NB4 (cell line): ENCODE data around the gene GALNT3.

Experiments used
- DNase-seq: peaks from one replicate; pipeline ENCODE4 v3.0.0; 2010; ENCODE audit warnings: low read depth
- H3K4me3 ChIP-seq: one replicate; pipeline ENCODE4 v1.5.1; 2011; ENCODE audit warnings: mild to moderate bottlenecking, low read depth, low read length, moderate library complexity
- MYC ChIP-seq: IDR thresholded peaks from 2 replicates; pipeline ENCODE4 v1.6.1; 2011; ENCODE audit warnings: low read depth, low read length
- POLR2A ChIP-seq: IDR thresholded peaks from 2 replicates; pipeline ENCODE4 v1.6.1; 2011; ENCODE audit warnings: mild to moderate bottlenecking; ENCODE audit not compliant: insufficient read length; ENCODE audit errors: extremely low read depth
- TF ChIP-seq, protein P1 (sequence below): IDR thresholded peaks from 2 replicates; pipeline ENCODE4 v1.6.1; 2011; ENCODE audit warnings: low read depth, low read length
- TF ChIP-seq, protein P2 (sequence below): IDR thresholded peaks from one replicate; pipeline ENCODE4 v1.5.1; 2012; ENCODE audit warnings: low read depth, low read length

GALNT3 gene

DNA sequence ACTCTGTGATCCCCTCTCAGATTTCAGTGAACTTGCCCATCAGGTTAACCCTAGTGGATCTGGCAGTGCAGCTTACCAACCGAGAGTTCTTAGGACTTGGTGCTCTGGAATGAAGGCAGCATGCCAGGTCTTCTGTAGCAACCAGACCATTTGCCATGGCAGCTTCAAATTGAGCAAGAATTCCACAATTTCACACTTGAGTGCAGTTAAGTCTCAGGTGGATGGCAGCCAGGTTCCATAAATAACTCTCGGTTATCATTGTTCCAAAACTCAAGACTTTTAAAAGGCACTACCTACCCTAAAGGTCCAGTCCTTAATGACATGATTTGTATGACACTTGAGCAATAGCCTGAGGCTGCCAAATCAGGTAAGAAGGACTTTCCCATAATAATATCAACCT lies 48.1 kb downstream of the GALNT3 start:
- TF ChIP-seq MYC = no peak
- TF ChIP-seq, protein P1, sequence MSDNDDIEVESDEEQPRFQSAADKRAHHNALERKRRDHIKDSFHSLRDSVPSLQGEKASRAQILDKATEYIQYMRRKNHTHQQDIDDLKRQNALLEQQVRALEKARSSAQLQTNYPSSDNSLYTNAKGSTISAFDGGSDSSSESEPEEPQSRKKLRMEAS = no peak
- TF ChIP-seq, protein P2, sequence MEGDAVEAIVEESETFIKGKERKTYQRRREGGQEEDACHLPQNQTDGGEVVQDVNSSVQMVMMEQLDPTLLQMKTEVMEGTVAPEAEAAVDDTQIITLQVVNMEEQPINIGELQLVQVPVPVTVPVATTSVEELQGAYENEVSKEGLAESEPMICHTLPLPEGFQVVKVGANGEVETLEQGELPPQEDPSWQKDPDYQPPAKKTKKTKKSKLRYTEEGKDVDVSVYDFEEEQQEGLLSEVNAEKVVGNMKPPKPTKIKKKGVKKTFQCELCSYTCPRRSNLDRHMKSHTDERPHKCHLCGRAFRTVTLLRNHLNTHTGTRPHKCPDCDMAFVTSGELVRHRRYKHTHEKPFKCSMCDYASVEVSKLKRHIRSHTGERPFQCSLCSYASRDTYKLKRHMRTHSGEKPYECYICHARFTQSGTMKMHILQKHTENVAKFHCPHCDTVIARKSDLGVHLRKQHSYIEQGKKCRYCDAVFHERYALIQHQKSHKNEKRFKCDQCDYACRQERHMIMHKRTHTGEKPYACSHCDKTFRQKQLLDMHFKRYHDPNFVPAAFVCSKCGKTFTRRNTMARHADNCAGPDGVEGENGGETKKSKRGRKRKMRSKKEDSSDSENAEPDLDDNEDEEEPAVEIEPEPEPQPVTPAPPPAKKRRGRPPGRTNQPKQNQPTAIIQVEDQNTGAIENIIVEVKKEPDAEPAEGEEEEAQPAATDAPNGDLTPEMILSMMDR = no peak
- no peak for TF ChIP-seq POLR2A
- no peak overlapping the region for H3K4me3 ChIP-seq
- no peak for DNase-seq

DNA sequence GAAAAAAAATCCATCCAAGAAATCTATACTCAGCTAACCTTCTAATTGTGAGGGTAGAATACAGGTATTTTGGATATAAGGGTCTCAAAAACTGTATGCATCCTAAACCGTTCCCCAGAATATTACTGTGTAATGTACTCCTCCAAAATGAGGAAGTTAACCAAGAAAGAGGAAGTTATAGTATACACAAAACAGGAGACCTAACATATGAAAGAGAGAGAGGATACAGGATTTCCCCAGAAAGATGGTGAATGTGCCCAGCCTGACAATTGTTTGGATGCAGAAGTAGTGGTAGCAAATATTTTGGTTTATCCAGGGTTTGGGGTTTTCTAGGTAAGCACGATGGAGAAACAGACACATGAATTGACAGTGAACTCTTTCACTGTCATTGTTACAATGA lies 50.6 kb downstream of the GALNT3 start:
- TF ChIP-seq MYC (no peak), POLR2A (no peak)
- TF ChIP-seq, protein P1 = no peak
- TF ChIP-seq, protein P2 = no peak
- H3K4me3 ChIP-seq = no peak overlapping the region
- peak; percentile 65 for DNase-seq

DNA sequence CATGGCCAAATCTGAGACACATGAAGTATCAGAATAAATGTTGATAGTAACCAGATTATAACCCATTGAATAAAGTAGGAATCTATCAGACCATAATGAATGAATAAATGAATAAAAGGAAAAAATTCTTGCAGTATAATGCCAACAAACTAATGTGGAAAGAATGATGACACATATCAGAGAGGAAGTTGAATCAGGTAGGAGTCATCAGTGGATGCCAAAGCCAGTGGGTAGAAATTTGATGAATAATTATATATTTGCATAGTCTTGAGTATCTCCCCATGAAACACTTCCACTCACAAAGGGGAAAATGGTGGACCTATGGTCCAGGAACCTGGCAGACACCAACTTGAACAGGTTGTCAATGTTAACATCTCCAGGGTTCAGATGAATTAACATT lies 68.6 kb downstream of the GALNT3 start:
- no peak overlapping the region for H3K4me3 ChIP-seq
- DNase-seq = no peak
- TF ChIP-seq, protein P2 = no peak
- TF ChIP-seq, protein P1 = no peak
- TF ChIP-seq MYC (no peak), POLR2A (no peak)

DNA sequence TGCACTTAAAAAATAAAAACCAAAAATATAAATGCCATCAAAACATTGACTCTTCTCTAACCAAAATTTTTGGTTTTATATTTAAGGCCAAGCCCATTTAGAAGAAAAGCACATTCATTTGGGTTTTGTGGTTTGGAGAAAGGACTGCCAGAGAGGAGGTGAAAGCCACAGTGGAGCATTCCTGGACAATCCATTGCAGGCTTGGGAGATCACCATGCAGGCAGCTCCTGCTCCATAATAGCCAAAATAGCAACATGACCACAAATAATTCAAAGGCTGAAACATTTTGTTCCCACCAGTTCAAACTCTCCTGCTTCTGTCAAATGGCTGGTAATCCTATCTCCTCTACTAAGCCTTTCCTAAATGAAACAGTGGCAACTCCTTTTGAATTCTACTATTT lies 73.5 kb downstream of the GALNT3 start:
- no peak overlapping the region for H3K4me3 ChIP-seq
- TF ChIP-seq POLR2A (no peak), MYC (no peak)
- TF ChIP-seq, protein P1 = no peak
- TF ChIP-seq, protein P2 = no peak
- no peak for DNase-seq

DNA sequence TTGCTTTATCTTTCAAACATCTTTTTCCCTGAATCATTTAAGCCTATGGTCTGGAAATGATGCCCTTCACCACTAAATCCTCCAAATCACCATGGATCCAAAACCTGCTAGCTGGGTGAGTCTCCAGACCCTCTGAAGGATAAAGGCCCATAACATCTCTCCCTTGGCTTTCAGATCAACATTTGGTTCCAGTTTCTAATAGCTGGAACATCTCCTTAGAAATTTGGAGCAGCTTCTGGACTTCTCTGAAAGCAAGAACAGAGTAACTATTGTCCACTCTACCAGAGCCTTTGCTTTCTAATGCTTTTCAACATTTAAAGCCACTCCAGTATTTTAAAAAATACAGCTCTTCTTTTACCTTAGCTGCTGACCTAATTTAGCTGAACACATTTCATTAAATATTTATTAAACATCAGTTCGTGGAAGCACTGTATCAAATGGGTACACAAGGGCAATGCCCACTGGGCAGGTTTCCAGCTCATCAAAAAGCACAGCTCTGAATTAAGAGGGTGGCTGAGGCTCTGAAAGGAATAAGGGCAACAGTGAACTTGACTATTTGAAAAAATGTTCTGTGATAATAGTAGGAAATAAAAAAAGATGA lies 75.3 kb downstream of the GALNT3 start:
- no peak overlapping the region for H3K4me3 ChIP-seq
- TF ChIP-seq, protein P2 = no peak
- TF ChIP-seq POLR2A = no peak
- no peak for TF ChIP-seq MYC
- TF ChIP-seq, protein P1 = no peak
- DNase-seq = no peak
